Posterior cingulate gyrus (tissue), 11 donors: Measurements from ENCODE around the gene CCDC40.
A peak's percentile ranks its signal among the peaks of the same experiment; 100 is the strongest.

Source experiments
- DNase-seq, 10 donors: peaks; one replicate each; pipeline versions ENCODE4 v3.0.0 to v3.0.0-alpha.2; 2020 to 2021; ENCODE audit warnings: mixed read lengths in 3 of 10
- intact Hi-C: fragments of 100-400 bp; cut with DNase I; formaldehyde crosslinking; loops from one replicate; pipeline ENCODE4 v1.15.1; 2023

CCDC40 gene

DNA sequence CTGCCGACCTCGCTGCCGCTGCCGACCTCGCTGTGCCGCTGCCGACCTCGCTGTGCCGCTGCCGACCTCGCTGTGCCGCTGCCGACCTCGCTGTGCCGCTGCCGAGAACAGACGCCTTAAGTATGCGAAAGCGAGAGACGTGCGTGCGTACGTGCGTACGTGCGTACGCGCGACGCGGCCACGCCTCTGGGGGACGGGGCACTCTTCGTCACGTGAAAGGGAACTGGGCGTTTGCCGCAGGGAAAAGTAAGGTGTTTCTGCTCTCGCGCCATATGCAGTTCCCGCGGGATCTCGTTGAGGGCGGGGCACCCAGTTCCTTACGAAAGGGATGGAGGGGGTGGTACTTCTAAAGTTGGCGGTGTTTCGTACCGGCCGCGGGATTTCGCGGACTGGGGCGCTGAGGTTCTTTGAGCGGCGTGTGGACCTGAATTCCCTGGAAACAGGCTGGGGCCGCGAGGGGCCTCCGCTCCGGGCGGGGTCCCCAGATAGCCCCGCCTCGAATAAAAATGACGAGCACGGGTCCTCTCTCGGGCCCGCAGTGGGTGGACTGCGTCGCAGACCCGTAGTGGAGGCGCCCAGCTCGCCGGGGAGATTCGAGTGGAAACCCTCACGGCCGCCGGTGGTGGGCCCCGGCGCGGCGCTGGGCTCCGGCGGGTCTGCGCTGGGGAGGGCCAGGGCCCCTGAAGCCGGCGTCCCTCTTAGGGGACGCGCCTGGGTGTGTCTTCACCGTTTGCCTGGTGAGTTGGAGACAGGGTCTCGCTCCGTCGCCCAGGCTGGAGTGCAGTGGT lies 110.8 kb downstream of the CCDC40 start, which contains the start of gene EIF4A3:
Gene EIF4A3, minus strand, starts transcription at position 94 of the 788 bp plus-strand sequence. CDS start 167 bp downstream, outside the sequence.
- intact Hi-C loops, result loop anchor here (5.0 kb wide), 2 partner anchors 45 to 115 kb away; partner anchors contain the start of genes GAA and RNF213
- peak; percentile 95 to 100 (median 97) for DNase-seq
